ENCODE data around the gene CLDN18. TPM values are rescaled to one million over a fixed set of nuclear protein-coding genes. Genes with fewer than 3 reads are reported as not detected.

CLDN18 gene
- total RNA-seq: not detected in 2 replicates

GRCh38 chr3:138009476-138010272, at the start of gene CLDN18:
Gene CLDN18, plus strand, starts transcription at chr3:138010165. Its CDS starts 61 bp downstream, at chr3:138010226.

Other genes starting within 250 kb of the CLDN18 start
- not detected in 2 replicates for gene SOX14, start 245.8 kb upstream of the CLDN18 start, total RNA-seq
- 4.9 and 7.0 TPM in 2 replicates for gene DZIP1L, start 105.4 kb downstream of the CLDN18 start, total RNA-seq
- not detected in 2 replicates for gene A4GNT, start 122.2 kb downstream of the CLDN18 start, total RNA-seq
- gene DBR1, start 164.8 kb downstream of the CLDN18 start, total RNA-seq: 17.5 and 18.4 TPM in 2 replicates
- gene ARMC8, start 177.1 kb downstream of the CLDN18 start, total RNA-seq: 31.3 and 33.5 TPM in 2 replicates

Data from mammary microvascular endothelial cell (primary cell).